ENCODE data around the gene ZNF337.

DNA sequence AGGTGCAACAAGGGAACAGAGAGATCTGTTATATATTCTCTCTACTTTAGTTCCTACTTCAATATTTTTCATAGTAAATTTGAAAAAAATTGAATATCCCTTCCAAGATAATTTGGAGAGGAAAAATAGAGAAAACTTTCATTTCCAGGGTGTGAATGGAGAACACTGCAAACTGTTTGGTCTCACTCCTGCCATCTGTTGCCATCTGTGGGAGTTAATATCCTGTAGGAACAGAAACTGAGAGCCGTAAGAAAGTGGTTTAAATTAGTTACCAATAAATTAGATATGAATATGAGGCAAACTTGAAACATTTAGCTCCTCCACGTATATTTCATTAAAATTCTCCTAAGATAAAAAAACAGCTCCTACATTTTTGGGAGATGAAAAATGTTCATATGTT, 4.2 kb downstream of the ZNF337 start:
- TF ChIP-seq, protein P1, sequence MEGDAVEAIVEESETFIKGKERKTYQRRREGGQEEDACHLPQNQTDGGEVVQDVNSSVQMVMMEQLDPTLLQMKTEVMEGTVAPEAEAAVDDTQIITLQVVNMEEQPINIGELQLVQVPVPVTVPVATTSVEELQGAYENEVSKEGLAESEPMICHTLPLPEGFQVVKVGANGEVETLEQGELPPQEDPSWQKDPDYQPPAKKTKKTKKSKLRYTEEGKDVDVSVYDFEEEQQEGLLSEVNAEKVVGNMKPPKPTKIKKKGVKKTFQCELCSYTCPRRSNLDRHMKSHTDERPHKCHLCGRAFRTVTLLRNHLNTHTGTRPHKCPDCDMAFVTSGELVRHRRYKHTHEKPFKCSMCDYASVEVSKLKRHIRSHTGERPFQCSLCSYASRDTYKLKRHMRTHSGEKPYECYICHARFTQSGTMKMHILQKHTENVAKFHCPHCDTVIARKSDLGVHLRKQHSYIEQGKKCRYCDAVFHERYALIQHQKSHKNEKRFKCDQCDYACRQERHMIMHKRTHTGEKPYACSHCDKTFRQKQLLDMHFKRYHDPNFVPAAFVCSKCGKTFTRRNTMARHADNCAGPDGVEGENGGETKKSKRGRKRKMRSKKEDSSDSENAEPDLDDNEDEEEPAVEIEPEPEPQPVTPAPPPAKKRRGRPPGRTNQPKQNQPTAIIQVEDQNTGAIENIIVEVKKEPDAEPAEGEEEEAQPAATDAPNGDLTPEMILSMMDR (IDR thresholded peaks at IDR 0.05): no peak
- TF ChIP-seq POLR2A (IDR thresholded peaks at IDR 0.05): no peak
